ENCODE data around the gene SYCE3.

Gene SYCE3

DNA sequence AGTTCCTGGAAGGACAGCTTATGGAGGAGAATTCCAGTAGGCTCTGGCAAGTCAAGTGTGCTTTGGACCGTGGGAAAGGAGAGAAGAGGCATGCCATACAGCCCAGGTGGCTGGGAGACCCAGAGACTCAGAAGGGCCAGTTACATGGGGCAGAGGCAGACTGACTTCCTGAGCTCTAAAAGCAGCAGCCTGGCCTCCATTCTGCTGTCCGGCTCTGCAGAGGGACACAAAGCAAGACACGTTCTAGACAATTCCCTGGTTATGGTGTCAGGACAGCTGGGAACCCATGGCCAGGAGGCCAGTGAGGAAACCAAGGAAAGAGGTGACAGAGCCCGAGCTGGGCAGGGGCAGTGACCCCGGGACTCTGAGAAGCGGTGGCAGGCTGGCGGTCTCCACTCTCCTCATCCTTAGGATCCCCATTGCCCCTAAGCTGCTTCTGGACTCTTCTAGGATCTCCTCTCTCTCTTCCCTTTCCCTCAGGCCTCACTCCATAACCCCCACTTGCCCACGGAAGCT is 12.8 kb upstream of the SYCE3 start:
- no peak for DNase-seq

DNA sequence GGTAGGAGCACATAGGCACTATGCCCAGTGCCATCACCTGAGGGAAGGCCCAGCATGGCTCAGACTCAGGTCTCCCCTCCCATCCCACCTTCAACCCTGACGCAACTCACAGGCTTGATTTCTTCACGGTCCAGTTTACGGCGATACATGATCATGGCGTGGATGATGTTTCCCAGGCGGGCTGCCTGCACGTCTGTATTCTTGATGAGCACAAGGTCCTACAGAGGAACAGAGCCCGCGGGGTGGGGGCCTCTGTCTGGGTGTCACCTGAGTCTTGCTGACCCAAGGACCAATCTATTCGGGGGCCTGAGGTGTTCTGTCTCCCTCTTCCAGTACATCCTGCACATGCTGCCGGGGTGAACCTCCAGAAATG is 11.7 kb upstream of the SYCE3 start:
- no peak for DNase-seq

DNA sequence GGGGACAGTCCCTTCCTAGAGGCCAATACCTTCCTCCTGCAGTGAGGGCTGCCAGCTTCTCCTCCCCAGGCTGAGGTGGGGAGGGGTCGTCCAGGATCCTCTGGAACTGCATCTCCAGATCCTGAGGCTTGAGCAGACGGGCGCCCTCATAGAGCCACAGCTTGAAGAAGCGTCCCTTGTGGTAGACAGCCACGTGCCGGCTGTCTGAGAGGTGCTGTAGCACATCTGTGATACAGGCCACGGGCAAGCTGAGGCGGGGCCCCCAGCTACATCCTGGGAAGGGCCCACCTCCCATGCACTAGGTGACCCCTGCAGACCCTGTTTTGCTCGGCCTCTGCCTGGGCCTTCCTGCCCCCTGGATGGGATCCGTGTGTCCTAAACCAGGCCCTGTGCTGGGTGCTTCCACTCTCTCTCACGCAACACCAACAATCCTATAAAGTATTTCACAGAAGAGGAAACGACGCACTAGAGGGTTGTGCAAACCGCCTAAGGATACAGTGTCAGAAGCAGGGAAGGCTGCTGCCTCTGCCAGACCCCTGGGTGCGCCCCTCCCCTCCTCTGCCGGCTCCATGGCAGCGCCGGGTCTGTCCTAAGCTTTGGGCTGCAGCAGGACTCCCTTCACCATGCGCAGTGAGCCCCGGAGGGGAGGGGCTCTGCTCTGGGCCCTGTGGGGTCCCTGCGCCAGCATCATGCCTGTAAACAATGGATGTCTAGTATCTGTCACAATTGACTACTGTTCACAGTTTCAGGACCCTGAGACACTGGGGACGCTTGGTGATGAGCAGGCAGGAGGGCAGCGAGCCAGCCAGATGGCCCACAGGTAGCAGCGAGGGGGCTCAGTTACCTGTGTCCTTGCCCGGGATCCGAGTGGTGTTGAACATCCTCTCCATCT is 11.0 kb upstream of the SYCE3 start:
- DNase-seq: no peak

DNA sequence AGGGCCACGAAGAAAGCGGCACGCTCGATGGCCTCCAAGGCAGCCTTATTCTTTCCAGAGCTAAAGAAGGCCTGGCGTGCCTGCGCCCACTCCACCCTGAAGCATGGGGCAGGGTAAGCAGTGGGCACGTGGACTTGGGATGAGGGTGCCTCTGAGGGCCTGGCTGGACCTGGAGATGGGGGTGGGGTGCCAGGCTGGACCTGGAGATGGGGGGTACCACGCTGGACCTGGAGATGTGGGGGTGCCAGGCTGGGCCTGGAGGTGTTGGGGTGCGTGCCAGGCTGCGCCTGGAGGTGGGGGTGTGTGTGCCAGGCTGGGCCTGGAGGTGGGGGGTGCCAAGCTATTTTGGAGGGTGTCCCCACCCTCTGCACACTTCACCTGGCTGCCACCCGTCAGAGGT is 10.2 kb upstream of the SYCE3 start:
- DNase-seq: no peak

DNA sequence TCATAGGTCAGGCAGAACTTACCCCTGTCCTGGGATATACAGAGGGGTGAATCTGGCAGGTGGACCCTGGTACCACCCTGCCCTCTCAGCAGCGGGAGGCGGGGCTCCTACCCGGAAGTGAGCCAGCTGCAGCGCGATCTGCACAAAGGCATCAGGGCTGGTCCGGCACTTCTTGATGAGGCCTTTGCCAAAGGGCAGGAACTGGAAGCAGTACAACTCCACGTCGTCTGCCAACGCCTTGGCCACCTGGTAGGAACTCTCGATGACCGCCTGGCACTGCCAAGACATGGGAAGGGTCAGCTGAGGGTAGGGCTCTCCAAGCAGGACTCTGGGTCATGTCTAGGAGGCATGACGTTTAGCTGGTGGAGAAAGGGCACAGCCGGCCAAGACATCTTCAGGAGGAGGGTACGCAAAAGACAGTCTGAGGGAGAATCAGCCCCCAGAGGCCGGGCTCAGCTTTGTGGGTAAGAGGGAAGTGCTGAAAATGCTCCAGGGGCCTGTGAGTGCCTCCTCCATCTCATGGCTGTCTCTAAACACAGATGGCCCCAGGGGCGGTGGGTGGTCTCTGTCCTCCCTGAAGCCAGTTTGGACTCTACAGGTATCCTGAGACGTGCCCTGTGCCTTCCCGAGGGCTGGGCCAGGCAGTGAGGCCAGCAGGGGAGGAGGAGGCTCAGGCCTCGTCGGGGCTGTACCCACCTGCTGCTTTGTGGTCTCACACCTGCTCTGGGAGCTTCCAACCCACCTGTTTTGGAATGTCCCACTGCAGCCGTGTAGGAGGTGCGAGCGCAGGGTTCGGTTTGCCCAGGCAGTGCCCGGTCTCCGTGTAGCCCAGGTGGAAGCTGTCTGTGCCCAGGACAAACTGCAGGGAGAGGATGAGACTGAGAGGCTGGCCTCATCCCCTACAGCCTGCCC is 8.8 kb upstream of the SYCE3 start:
- no peak for DNase-seq

DNA sequence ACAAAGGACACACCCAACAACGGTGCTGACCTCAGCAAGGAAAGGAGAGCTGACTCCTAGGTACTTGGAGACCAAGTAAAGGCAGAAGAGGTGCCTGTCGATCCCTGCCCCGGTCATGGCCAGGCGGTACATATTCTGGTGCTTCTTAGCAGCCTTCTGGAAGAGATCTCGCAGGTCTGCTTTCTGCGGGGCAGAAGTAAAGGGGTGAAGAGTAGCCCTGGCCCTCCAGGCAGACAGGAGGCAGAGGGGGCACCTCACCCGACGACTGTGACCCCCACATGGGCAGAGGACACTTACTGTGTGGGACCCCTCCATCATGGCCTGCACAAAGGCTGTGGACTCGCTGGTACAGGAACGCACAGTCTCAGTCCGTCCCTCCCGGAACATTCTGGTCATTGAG is 8.1 kb upstream of the SYCE3 start:
- no peak for DNase-seq

DNA sequence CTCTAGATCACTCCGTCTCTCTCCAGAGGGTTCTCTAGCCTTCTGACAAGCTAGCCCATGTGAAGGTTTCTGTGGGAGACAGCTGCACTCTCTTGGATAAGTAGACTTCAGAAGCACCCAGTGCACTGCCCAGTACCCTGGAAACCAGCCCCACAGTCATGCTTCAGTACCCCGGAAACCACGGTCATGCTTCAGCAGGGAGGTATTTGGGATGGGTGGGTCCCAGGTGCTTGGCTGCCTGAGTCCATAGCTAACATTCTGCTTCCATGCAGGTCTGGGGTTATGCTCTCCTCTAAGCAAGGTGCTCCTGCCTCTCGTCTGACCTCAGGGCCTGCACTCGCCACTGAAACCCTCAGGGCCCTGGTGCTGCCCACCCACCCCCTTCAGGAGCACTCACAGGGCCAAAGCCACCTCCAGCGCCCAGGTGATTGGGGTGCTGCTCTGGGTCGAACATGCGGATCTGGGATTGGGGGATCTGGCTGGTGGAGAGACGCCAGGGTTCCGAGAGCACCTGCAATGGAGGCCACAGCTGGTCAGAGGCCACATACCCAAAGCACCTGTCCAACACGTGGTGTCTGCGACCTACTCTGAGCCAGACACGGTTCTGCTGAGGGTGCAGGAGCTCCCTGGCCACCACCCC is 7.3 kb upstream of the SYCE3 start:
- no peak for DNase-seq

DNA sequence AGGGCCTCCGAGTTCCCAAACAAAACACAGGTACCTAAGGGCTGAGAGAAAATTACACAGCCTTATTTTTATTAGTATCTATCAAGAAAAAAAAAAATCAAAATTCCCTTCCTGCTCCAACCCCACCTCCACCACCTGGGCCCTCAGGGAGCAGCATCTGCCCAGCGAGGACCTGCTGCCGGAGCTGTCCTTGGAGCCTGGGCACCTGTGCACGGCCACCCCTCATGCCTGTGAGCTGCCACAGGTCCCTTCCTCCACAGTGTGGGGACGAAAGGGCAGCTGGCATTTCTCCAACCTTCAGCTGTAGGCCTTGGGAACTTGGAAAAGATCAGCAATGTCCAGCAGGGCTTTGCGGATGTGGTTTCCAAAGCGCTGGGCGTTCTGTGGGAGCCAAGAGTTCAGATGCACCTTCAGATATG is 6.3 kb upstream of the SYCE3 start:
- DNase-seq: no peak

DNA sequence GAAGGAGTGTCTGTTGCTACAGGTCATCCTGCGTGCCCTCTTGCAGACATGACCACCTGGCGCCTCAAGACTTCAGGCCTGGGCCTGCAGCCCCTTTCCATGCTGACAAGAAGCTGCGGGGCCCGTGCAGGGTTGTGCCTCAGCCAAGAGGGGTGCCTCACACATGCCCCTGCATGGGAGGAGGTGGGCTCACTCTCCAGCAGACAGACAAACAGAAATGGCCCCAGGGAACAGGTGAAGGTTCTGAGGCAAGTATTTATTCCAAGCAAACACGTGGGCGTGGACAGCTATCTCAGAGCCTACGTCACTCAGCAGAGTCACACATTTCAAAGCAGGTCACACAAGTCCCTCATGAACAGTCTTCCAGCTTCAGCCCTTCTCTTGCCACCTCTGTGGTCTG is 5.9 kb upstream of the SYCE3 start:
- no peak for DNase-seq

DNA sequence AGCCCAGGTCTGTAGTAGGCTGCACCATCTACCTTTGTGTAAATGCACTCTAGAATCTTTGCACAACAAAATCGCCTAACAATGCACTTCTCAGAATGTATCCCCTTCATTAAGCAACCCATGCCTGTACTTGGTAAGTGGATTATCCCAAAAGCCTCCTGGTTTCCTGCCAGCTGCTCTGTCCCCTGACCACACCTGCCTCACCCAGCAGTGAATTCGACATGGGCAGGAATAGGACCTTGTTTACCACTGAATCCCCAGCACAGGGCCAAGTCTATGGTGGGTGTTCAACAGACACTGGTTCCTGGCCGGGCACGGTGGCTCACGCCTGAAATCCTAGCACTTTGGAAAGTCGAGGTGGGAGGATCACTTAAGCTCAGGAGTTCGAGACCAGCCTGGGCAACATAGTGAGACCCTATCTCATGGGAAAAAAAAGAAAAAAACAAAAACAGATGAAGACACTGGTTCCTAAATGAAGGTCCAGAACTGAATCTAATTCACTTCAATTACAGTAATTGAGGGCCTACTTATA is 5.1 kb upstream of the SYCE3 start:
- DNase-seq: no peak

DNA sequence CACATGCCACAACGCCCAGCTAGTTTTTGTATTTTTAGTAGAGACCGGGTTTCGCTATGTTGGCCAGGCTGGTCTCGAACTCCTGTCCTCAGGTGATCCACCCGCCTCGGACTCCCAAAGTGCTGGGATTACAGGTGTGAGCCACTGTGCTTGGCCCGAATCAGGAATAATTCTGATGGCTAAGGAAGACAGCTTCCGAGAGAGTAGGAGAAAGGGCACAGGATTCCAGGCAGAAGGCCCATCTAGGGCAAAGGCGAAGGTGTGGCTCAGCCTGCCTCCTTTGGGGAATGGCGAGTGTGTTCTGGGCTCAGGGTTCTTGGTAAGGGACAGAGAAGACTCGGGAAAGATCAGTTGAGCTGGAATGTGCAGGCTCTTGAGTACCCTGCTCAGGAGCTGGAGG is 1.6 kb upstream of the SYCE3 start:
- no peak for DNase-seq

DNA sequence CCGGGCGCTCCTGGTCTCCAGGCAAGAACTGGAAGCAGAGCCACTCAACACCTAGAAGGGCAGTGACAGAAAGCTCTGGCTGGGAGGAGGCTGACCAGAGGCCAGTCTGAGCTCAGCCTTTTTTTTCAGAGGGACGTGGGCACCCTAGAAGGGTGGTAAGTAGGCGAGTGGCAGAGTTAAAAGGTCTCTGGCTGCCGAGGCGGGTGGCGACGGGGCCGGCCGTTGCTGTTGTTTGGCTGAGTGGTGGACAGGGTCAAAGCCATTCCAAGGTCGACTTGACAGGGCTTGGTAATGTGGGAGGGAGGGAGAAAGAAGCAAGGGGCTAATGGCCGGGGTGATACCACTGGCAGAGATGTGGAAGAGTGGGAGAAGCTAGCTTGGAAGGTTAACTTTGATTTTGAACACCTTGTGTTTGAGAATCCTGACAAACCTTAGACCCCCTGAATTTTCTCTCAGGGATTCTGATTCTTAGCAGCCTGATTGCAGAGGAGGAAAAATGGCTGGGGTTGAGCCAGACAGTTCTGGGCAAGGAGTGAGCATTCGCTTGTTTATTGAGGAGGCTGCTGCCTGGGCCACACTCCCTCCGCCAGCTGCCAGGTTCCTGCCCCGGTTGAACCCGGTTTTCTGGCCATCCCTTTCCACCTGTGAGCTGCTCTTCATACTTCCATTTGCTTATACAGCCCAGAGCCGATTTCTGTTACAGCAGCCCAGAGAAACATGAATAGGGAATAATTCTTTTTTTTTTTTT is 868 bp upstream of the SYCE3 start:
- DNase-seq: peak in 1 of 3 donors; percentile 20

DNA sequence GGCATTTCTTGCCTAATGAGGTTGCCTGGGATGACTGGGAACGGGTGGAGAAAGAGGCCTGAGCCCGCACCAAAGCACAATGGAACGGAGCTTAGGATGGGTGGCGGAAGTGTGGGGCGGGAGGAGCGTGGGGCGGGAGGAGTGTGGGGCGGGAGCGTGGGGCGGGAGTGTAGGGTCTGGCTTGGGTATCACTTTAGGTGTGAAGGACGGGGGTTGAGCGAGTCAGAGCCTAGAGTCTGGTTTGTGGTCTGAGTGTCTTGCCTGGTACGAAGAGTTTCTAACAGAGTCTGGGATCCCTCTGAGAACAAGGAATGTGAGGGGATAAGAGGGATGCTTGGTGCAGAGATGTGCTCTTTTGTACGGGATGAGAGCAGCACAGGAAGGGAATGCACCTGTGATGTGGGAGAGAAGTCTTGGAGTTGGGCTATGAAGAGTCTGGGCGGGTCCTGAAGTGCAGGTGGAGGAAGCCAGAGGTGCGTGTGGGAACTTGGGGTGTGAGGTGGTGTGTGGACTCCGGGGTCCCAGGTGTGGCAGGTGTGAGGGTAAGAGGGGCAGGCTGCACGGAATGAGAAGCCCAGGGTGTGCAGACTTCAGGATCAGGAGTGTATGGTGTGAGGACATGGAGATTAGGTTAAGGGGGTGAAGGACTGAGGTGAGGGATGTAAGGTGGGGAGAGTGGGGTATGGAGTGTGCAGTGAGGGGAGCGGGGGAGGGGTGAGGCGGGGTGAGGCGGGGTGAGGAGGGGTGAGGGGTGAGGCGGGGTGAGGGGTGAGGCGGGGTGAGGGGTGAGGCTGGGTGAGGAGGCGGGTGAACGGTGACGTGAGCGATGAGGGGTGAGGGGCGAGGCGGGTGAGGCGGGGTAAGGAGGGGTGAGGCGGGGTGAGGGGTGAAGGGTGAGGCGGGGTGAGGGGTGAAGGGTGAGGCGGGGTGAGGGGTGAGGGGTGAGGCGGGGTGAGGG is 1.0 kb downstream of the SYCE3 start:
- no peak for DNase-seq

DNA sequence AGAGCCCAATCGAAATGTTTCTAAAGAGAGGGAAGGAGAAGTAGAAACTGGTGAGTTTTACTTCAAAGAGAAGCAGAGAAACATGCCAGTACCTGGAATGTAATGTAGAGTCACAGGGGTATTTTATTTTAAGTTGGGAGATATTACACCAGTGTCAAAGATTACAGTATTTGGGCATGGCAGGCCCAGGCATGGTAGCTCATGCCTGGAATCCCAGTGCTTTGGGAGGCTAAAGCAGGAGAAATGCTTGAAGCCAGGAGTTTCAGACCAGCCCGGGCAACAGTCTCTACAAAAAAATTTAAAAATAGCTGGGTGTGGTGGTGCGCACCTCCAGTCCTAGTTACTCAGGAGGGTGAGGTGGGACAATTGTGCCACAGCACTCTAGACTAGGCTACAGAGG is 2.7 kb downstream of the SYCE3 start:
- DNase-seq: no peak

DNA sequence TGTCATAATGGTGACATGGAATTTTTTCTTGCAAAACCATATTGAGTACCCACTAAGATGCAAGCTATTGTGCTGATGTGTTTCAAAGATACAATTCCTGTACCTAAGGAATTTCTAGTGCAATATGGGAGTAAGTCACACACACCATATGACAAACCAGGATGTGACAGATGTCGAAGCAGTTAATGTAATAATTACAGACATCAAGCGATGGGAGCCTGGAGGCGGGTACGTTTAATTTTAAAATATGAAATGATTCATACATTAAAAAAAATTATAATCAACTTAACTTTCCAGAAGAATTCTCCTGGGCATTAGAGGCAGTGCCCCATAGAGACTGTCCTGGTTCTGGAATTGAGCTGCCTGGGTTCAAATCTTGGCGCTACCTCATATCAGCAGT is 6.0 kb downstream of the SYCE3 start:
- DNase-seq: no peak

DNA sequence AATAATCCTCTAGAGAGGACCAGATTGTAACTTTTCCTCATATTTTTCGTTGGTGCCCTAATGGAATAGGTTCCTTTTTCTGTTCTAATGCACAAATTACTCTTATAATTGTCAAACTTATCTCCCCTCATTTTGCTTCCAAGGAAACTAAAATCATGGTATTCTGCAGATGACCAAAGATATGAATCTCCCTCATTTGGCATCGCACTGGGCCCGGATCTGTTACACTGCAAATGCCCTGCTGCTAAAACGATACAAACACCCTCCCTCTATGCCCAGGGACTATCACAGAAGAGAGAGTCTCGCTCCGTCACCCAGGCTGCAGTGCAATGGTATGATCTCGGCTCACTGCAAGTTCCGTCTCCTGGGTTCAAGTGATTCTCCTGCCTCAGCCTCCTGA is 9.4 kb downstream of the SYCE3 start:
- DNase-seq: no peak

DNA sequence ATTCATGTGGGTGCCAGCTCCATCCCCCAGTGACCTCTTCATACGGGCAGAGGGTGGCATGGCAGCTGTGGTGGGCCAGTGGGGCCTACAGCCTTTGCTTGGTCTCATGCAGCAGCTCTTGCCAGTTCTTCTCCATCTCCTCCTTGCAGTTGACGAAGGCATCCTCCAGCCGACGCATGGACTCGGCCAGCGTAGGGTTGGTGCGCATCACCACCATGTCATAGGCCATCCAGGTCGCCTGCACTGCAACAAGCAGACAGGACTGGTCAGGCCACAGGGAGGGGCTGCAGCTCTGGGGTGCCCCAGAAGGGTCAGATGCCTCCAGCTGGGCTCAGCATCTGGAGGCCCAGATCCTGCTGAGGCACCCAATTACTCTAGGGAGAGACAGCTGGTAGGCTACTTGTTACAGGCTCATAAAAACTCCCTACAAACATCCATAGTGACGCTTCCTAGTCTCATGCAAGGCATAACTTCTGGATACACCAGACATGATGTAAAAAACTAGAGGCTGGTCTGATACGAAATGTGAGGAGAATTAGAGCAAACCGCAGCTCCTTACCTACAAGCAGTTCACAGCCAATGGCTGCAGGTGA is 11.5 kb downstream of the SYCE3 start:
- peak in 1 of 3 donors; percentile 16 for DNase-seq

DNA sequence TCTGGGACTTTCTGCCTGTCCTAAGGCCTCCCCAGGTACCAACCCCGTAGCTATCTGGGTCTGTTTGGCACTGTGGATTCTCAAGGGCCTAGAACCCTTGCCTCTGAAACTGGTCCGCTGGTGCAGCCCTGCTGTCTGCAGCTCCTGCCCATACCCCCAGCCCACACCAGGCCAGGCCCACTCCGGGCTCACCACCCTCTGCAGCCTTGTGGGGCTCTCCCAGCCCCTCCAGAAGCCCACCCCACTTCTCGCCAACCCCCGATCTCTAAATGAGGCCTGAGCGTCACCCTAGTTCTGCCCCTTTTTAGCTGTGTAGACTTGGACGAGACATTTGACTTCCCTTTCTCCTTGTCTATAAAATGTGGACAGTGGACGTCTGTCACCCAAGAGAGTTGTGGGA is 12.3 kb downstream of the SYCE3 start:
- peak in 1 of 3 donors; percentile 13 for DNase-seq

DNA sequence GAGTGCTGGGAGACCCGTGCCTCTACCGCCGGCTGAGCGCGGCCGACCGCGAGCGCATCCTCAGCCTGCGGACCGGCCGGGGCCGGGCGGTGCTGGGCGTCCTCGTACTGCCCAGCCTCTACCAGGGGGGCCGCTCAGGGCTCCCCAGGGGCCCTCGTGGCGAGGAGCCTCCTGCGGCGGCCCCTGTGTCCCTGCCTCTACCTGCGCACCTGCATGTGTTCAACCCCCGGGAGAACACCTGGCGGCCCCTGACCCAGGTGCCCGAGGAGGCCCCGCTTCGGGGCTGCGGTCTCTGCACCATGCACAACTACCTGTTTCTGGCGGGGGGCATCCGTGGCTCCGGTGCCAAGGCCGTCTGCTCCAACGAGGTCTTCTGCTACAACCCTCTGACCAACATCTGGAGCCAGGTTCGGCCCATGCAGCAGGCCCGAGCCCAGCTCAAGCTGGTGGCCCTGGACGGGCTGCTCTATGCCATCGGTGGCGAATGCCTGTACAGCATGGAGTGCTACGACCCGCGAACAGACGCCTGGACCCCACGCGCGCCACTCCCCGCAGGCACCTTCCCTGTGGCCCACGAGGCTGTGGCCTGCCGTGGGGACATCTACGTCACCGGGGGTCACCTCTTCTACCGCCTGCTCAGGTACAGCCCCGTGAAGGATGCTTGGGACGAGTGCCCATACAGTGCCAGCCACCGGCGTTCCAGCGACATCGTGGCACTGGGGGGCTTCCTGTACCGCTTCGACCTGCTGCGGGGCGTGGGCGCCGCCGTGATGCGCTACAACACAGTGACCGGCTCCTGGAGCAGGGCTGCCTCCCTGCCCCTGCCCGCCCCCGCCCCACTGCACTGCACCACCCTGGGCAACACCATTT is 13.6 kb downstream of the SYCE3 start:
- peak in 1 of 3 donors; percentile 13 for DNase-seq
